Measurements from ENCODE around the gene RPGRIP1L. TPM values are rescaled to one million over a fixed set of nuclear protein-coding genes. Genes with fewer than 3 reads are reported as not detected.

The RPGRIP1L gene
- total and polyA plus RNA-seq, 2 donors from 2014 or later = 4.3 to 10.2 TPM

- no peak for TF ChIP-seq CTCF (IDR thresholded peaks at IDR 0.05; ENCODE audit: borderline replicate concordance, extremely low read depth, insufficient read depth)
- Histone ChIP-seq H3K9ac (ENCODE audit: low read length in 3 of 3) (no peak overlapping the region), H3K4me3 (ENCODE audit: low read length in 3 of 3) (no peak overlapping the region), H3K9me3 (ENCODE audit: control insufficient read depth in 2 of 3, insufficient read depth in 1 of 3, low read length in 3 of 3) (no peaks in the 10 kb centered on the region), H3K4me1 (ENCODE audit: control insufficient read depth in 2 of 3, insufficient read depth in 2 of 3, low read depth in 1 of 3, low read length in 3 of 3) (no peaks in the 10 kb centered on the region), H3K27me3 (ENCODE audit: control insufficient read depth, insufficient read depth, low read length) (no peaks in the 10 kb centered on the region), H3K36me3 (ENCODE audit: control insufficient read depth in 2 of 3, insufficient read depth in 3 of 3, low read length in 3 of 3) (no peaks in the 10 kb centered on the region), H3K27ac (ENCODE audit: low read depth in 2 of 2, low read length in 2 of 2) (no peak overlapping the region)
- no peak for FAIRE-seq
- intact Hi-C loops (cut with DNase I) = no loop called here
- no peak for DNase-seq
Measured at GRCh38 chr16:53672461-53672860, 31.2 kb downstream of the RPGRIP1L start.

- Histone ChIP-seq H3K9me3 (ENCODE audit: control insufficient read depth in 2 of 3, insufficient read depth in 1 of 3, low read length in 3 of 3) (no peaks in the 10 kb centered on the region), H3K9ac (ENCODE audit: low read length in 3 of 3) (no peak overlapping the region), H3K4me1 (ENCODE audit: control insufficient read depth in 2 of 3, insufficient read depth in 2 of 3, low read depth in 1 of 3, low read length in 3 of 3) (no peaks in the 10 kb centered on the region), H3K36me3 (ENCODE audit: control insufficient read depth in 2 of 3, insufficient read depth in 3 of 3, low read length in 3 of 3) (no peaks in the 10 kb centered on the region), H3K4me3 (ENCODE audit: low read length in 3 of 3) (no peak overlapping the region), H3K27ac (ENCODE audit: low read depth in 2 of 2, low read length in 2 of 2) (no peak overlapping the region), H3K27me3 (ENCODE audit: control insufficient read depth, insufficient read depth, low read length) (no peaks in the 10 kb centered on the region)
- DNase-seq (no peak), FAIRE-seq (no peak)
- no peak for TF ChIP-seq CTCF (IDR thresholded peaks at IDR 0.05; ENCODE audit: borderline replicate concordance, extremely low read depth, insufficient read depth)
- intact Hi-C loops (cut with DNase I) = no loop called here
Measured at GRCh38 chr16:53668869-53669268, 34.8 kb downstream of the RPGRIP1L start.

GRCh38 chr16:53666786-53667415 is 36.8 kb downstream of the RPGRIP1L start:
- no peak for TF ChIP-seq CTCF (IDR thresholded peaks at IDR 0.05; ENCODE audit: borderline replicate concordance, extremely low read depth, insufficient read depth)
- intact Hi-C loops (cut with DNase I) = no loop called here
- no peaks in the 10 kb centered on the region for H3K9me3 ChIP-seq (ENCODE audit: control insufficient read depth in 2 of 3, insufficient read depth in 1 of 3, low read length in 3 of 3)
- H3K4me1 ChIP-seq (ENCODE audit: control insufficient read depth in 2 of 3, insufficient read depth in 2 of 3, low read depth in 1 of 3, low read length in 3 of 3) = no peaks in the 10 kb centered on the region
- no peak overlapping the region for H3K4me3 ChIP-seq (ENCODE audit: low read length in 3 of 3)
- DNase-seq (peak in 1 of 5 donors; percentile 4), FAIRE-seq (no peak)
- H3K9ac ChIP-seq (ENCODE audit: low read length in 3 of 3) = no peak overlapping the region
- H3K27ac ChIP-seq (ENCODE audit: low read depth in 2 of 2, low read length in 2 of 2) = no peak overlapping the region
- no peaks in the 10 kb centered on the region for H3K36me3 ChIP-seq (ENCODE audit: control insufficient read depth in 2 of 3, insufficient read depth in 3 of 3, low read length in 3 of 3)
- H3K27me3 ChIP-seq (ENCODE audit: control insufficient read depth, insufficient read depth, low read length) = no peaks in the 10 kb centered on the region
